IPS-20b (cell line): ENCODE results near the gene GP1BB.
A peak's percentile ranks its signal among the peaks of the same experiment; 100 is the strongest.
"Not testable (repeated sequence)": the region's sequence is repeated elsewhere in the genome, so short reads cannot be mapped to it uniquely, and the experiment has no call there.

ENCODE experiments used
- H3K27ac ChIP-seq: one replicate; pipeline ENCODE4 v1.5.1; 2013; ENCODE audit warnings: low read length
- H3K27me3 ChIP-seq: 2 replicates; pipeline ENCODE4 v1.6.1; 2013; ENCODE audit warnings: mild to moderate bottlenecking, low read length, inconsistent platforms; ENCODE audit not compliant: insufficient read depth
- H3K36me3 ChIP-seq: 2 replicates; pipeline ENCODE4 v1.6.1; 2013; ENCODE audit warnings: low read depth, mild to moderate bottlenecking, inconsistent platforms, low read length, moderate library complexity; ENCODE audit not compliant: insufficient read depth
- H3K4me1 ChIP-seq: 2 replicates; pipeline ENCODE4 v1.6.1; 2013; ENCODE audit warnings: mild to moderate bottlenecking, control low read depth, inconsistent platforms, low read length, moderate library complexity; ENCODE audit not compliant: insufficient read depth
- H3K4me3 ChIP-seq: 2 replicates; pipeline ENCODE4 v1.5.1; 2013; ENCODE audit warnings: mild to moderate bottlenecking, low read length, inconsistent platforms
- H3K9ac ChIP-seq: 2 replicates; pipeline ENCODE4 v1.6.1; 2013; ENCODE audit warnings: low read depth, mild to moderate bottlenecking, inconsistent platforms, low read length, moderate library complexity
- H3K9me3 ChIP-seq: 2 replicates; pipeline ENCODE4 v1.6.1; 2013; ENCODE audit warnings: mild to moderate bottlenecking, low read depth, low read length, inconsistent platforms; ENCODE audit not compliant: insufficient read depth

Gene GP1BB

DNA sequence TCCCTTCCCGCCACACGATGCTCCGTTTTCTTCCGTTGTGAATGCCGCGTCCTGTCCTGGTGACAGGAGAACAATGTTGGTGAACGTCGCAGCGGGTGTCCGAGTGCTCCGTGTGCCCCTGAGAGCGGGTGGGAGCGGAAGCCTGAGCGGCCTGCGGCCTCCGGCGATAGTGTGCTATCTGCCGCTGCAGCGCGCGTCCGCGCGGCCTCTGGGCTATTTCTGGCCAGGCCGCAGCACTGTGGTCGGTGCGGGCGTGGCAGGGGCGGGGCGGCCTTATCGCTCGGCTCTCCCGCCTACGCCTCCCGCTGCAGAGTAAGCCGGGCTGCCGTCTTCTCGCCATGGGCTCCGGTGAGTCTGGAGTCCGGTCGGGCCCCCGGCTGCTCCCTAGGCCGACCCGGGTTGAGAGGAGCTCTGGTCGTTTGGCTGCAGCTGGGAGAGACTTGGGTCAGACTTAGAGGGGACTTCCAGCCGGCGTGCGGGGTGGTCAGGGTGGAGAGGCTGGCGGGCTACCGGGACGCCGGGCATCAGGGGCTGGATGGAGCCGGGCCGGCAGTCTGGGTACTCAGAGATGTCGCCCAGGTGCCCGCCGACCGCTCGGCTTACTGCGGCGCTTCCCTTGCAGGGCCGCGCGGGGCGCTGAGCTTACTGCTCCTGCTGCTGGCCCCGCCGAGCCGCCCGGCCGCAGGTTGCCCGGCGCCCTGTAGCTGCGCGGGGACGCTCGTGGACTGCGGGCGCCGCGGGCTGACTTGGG, at the start of gene GP1BB:
Gene GP1BB (plus strand): TSS at position 308 of the 751 bp plus-strand sequence. CDS start 31 bp downstream, at position 339.
- H3K4me3 ChIP-seq = peak within 1 kb of the TSS; percentile 45; the same call in 1 of the 2 replicates
- H3K27me3 ChIP-seq = peaks cover 100% of the 10 kb centered on the region
- H3K27ac ChIP-seq = no peak within 1 kb of the TSS
- H3K4me1 ChIP-seq = no peaks in the 10 kb centered on the region
- no peaks in the 10 kb centered on the region for H3K9me3 ChIP-seq
- no peaks in the 10 kb centered on the region for H3K36me3 ChIP-seq
- H3K9ac ChIP-seq = no peak within 1 kb of the TSS

DNA sequence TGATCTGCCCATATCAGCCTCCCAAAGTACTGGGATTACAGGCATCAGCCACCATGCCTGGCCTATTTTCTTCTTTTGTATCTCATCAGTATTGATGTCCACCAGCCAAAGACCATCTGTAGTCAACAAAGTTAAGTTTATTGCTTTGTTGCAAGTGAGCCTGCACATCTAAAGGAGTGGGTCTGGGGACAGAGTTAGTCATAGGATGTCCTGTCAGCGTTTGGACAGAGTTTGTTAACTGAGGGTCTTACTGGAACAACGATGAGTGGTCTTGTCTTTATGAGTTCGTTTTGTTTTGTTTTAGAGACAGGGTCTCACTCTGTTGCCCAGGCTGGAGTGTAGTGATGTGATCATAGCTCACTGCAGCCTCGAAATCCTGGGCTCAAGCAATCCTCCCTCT, 49.7 kb upstream of the GP1BB start:
- H3K9ac ChIP-seq = no peak overlapping the region
- H3K9me3 ChIP-seq = no peaks in the 10 kb centered on the region; the same call in 1 of the 2 replicates
- no peaks in the 10 kb centered on the region; the same call in 1 of the 2 replicates for H3K27me3 ChIP-seq
- no peak overlapping the region for H3K4me3 ChIP-seq
- H3K36me3 ChIP-seq = no peaks in the 10 kb centered on the region
- H3K4me1 ChIP-seq = no peaks in the 10 kb centered on the region
- H3K27ac ChIP-seq = no peak overlapping the region

DNA sequence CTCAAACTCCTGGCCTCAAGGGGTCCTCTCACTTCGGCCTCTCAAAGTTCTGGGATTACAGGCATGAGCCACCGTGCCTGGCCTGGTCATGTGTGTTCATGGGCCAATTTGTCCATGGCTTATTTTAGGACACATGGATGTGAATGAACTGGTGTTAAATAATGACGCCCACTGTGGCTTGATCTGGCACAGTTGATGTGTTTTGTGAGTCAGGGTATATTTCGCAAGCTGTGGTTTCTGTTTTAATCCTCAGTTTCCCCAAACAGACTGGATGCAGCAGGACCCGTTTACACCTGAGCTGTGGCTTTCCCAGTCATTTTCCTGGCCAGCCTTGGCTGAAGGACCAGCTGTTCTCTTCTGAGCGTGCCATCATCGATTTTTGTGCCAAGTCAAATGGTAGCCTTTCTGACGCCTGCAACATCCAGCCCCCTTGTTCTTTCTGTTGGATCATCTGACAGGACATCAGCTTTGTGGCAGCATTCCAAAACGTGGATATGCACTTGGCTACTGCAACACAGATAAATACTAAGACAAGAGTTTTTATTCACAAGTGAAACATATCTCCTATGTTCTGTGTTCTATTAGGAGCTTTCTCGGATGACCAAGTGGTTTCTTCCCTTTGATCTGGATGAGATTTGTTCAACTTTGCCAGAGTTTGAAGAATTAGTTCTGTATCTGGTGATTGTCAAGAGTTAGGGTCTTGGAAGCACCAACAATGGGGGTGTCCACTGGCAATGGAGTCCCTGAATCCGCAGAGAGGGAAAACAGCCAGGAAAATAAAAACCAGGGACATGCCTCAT, 49.0 kb upstream of the GP1BB start:
- no peak overlapping the region for H3K9ac ChIP-seq
- no peak overlapping the region for H3K27ac ChIP-seq
- H3K27me3 ChIP-seq = peaks cover 6% of the 10 kb centered on the region; the same call in 1 of the 2 replicates
- H3K36me3 ChIP-seq = no peaks in the 10 kb centered on the region
- H3K9me3 ChIP-seq = no peaks in the 10 kb centered on the region; the same call in 1 of the 2 replicates
- no peaks in the 10 kb centered on the region for H3K4me1 ChIP-seq
- H3K4me3 ChIP-seq = no peak overlapping the region

DNA sequence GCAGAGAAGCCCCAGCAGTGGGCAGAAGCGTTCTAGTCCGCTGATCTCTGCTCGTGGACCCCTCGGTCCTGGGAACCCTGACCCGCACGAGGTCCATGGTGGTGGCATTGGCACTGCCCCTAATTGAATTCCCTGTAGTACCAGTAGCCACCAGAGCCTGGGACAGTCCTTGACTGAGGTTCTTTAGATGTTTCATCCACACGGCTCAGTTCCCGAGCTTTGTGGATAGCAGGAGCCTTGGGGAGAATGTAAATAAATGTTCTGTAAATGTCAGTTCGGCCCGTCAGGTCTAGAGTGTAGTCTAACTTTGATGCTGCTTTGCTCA, 48.4 kb upstream of the GP1BB start:
- Histone ChIP-seq H3K4me1 (no peaks in the 10 kb centered on the region), H3K27ac (no peak overlapping the region), H3K9me3 (no peaks in the 10 kb centered on the region; the same call in 1 of the 2 replicates), H3K4me3 (no peak overlapping the region), H3K9ac (no peak overlapping the region), H3K36me3 (no peaks in the 10 kb centered on the region), H3K27me3 (peaks cover 6% of the 10 kb centered on the region)

DNA sequence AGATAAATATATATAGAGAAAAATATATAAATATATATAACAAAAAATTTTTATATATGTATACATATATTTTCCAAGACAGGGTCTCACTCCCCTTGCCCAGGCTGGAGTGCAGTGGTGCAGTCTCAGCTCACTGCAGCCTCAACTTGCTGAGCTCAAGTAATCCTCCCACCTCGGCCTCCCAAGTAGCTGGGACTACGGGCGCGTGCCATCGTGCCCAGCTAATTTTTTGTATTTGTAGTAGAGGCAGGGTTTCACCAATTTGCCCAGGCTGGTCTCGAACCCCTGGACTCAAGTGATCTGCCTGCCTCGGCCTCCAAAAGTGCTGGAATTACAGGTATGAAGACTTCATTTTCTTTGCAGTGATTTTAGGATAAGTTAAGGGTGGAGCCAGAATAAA, 47.9 kb upstream of the GP1BB start:
- Histone ChIP-seq H3K36me3 (no peaks in the 10 kb centered on the region), H3K4me3 (no peak overlapping the region), H3K4me1 (no peaks in the 10 kb centered on the region), H3K27me3 (peaks cover 6% of the 10 kb centered on the region), H3K9me3 (no peaks in the 10 kb centered on the region; the same call in 1 of the 2 replicates), H3K27ac (no peak overlapping the region), H3K9ac (no peak overlapping the region)

DNA sequence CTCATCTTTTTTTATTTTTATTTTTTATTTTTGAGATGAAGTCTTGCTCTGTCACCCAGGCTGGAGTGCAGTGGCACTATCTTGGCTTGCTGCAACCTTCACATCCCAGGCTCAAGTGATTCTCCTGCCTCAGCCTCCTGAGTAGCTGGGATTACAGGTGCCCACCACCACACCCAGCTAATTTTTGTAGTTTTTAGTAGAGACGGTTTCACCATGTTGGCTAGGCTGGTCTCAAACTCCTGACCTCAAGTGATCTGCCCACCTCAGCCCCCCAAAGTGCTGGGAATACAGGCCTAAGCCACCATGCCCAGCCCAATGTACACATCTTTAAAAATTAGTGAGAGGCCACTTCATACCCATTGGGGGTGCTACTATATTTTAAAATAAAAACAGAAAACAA, 46.9 kb upstream of the GP1BB start:
- H3K9me3 ChIP-seq, H3K36me3 ChIP-seq, H3K27ac ChIP-seq, H3K9ac ChIP-seq, H3K4me1 ChIP-seq, H3K4me3 ChIP-seq, H3K27me3 ChIP-seq: not testable (repeated sequence)

DNA sequence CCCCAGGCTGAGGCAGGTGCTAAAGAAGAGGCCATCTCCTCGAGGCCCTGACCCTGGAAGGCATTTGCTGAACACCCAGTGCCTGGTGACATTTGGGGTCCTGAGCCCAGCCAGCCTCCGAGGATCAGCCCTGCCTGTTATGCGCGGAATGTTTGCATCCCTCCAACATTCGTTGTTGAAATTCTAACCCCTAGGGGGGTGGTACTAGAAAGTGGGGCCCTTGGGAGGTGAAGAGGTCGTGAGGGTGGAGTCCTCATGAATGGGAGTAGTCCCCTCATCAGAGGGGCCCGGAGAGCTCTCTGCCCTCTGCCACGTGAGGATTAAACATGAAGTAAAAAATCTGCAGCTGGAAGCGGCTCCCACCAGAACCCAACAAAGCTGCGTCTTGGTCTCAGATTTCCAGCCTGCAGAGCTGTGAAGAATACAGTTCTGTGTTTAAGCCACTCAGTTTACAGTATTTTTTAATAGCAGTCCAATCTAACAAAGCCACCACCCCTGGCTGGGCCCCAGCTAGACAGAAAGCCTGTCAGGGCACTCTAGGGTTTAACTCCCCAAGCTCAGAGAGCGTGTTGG, 44.3 kb upstream of the GP1BB start:
- Histone ChIP-seq H3K4me1 (no peaks in the 10 kb centered on the region), H3K9me3 (no peaks in the 10 kb centered on the region), H3K27me3 (peaks cover 6% of the 10 kb centered on the region), H3K4me3 (no peak overlapping the region), H3K36me3 (no peaks in the 10 kb centered on the region), H3K9ac (no peak overlapping the region), H3K27ac (no peak overlapping the region)

DNA sequence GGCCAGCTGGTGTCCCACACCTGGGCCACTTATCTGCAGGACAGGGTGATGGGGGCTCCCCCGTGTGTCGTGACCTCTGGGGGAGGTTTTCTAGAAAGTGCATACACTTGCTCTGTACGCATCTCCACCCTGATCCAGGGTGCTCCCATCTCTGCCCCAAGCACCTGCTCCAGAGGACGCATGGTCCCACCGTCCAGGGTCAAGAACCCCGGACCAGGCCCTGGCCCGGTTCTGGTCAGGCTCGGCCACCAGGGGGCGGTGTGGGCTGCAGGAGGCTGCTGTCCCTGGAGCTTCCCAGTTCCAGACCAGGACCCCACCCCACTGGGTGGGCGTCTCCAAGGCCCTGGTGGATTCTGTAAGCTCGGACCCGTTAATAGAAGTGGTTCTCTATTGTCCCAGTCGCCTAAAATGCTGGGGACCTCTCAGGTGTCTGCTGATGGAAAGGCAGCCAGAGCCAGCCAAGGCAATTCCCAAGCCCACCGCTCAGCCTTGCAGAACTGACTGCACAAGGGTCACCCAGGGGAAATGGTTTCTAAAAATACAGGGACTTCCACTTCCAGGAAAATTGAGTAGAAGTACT, 43.7 kb upstream of the GP1BB start:
- Histone ChIP-seq H3K9me3 (no peaks in the 10 kb centered on the region), H3K4me3 (no peak overlapping the region), H3K27ac (no peak overlapping the region), H3K4me1 (no peaks in the 10 kb centered on the region), H3K36me3 (no peaks in the 10 kb centered on the region), H3K27me3 (peaks cover 6% of the 10 kb centered on the region), H3K9ac (no peak overlapping the region)

DNA sequence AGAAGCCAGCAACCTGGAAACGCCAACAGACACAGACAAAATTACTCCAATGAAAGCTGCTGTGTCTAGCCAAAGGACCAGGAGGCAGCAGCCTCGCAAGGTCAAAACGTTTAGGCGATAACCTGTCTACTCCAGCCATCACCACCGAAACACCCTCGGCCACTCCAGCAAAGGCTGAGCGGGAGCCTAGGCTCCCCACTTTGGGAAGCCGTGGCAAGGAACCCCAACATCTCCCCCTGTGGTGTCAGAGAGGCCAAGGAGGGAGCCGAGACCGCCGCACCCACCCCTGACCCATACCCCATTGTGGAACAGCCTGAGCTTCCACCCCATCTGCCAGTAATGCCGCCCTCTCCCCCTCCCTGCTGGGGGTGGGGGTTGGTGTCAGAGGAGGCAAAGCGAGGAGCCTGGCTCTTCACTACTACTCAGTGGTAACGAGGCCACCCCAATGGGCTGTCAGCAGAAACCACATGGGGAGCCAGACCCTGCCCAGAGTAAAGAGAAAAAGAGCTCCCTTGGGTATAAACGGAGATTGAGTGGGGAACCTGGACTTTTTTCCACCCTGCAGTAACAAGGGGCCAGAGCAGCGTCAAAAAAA, 43.0 kb upstream of the GP1BB start:
- Histone ChIP-seq H3K4me3 (no peak overlapping the region), H3K4me1 (no peaks in the 10 kb centered on the region), H3K36me3 (no peaks in the 10 kb centered on the region), H3K27me3 (peaks cover 6% of the 10 kb centered on the region; the same call in 1 of the 2 replicates), H3K9ac (no peak overlapping the region), H3K9me3 (no peaks in the 10 kb centered on the region), H3K27ac (no peak overlapping the region)

DNA sequence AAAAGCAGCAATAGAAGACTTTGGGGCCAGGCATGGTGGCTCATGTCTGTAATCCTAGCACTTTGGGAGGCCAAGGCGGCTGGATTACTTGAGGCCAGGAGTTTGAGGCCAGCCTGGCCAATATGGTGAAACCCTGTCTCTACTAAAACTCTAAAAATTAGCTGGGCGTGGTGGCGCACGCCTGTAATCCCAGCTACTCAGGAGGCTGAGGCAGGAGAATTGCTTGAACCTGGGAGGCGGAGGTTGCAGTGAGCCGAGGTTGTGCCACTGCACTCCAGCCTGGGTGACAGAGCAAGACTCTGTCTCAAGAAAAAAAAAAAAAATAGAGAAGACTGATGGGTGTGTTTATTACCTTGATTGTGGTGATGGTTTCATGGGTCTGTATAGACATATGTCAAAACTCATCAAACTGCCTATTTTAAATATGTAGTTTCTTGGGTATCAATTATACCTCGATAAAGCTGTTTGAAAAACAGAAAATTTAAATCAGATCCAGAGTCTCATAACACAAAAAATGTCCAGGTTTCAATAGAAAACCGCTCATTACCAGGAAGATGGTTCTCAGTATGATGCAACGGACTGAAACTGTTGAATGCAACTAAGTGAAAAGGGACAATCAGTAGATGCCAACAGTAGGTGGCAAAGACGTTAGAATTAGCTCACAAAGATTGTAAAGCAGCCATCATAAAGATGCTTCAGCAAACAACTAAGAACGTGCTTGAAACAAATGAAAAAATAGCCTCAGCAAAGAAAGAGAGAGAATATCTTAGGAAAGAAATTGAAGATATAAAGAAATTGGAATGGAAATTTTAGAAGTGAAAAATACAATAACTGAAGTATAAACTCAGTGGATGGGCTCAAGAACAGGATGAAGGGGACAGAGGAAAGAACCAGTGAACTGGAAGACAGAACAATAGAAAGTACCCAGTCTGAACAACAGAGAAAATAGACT, 42.2 kb upstream of the GP1BB start:
- Histone ChIP-seq H3K9ac (no peak overlapping the region), H3K4me3 (no peak overlapping the region), H3K4me1 (no peaks in the 10 kb centered on the region), H3K36me3 (no peaks in the 10 kb centered on the region), H3K27ac (no peak overlapping the region), H3K27me3 (peaks cover 6% of the 10 kb centered on the region; the same call in 1 of the 2 replicates), H3K9me3 (no peaks in the 10 kb centered on the region)
